Cardiac septum (tissue), 1 donor: ENCODE results near the gene CD28. TPM values are rescaled to one million over a fixed set of nuclear protein-coding genes. Genes with fewer than 3 reads are reported as not detected.

Source experiments
- DNase-seq: peaks from one replicate; pipeline ENCODE4 v3.0.0-alpha.2; 2020; ENCODE audit warnings: low spot score
- intact Hi-C: fragments of 100-400 bp; cut with DNase I; formaldehyde crosslinking; loops from one replicate; pipeline ENCODE4 v1.14.0; 2022
- total RNA-seq: library from RNA; stranded (reverse); fragmentation: NEBNext Ultra II Directional; extraction: Animal tissue kit (Norgen Biotek cat#: 25700); gene quantifications from one replicate; pipeline ENCODE4 v1.2.1, GENCODE V29; 2021
- donor health status: DM: no; HTN: no; CAD: no.

The CD28 gene
- total RNA-seq, 1 donor from 2014 or later: 1.3 TPM

DNA sequence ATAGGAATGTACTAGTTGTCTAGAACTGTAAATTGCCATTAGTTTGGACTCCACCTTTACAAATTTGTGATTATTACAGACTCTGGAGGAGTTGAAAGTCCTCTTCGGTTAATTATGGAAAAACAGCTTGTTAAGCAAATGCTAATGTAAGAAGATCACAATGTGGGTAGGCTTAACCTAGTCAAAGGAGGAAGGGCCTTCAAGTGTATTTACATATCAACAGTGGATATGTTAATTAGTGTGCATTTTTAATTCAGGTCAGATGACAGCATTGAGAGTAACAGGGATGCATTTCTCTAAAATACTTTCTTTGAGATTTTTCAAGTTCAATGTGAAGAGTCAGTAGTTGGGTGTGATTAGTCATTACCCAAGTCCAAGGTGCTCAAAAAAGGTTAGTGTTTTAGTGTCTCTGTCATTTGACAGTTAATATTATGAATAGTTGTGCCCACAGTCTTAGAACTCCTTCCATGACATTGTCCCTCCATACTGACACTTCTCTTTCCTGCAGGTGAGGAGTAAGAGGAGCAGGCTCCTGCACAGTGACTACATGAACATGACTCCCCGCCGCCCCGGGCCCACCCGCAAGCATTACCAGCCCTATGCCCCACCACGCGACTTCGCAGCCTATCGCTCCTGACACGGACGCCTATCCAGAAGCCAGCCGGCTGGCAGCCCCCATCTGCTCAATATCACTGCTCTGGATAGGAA, 28.0 kb downstream of the CD28 start:
- DNase-seq: no peak
- intact Hi-C loops: no loop called here

DNA sequence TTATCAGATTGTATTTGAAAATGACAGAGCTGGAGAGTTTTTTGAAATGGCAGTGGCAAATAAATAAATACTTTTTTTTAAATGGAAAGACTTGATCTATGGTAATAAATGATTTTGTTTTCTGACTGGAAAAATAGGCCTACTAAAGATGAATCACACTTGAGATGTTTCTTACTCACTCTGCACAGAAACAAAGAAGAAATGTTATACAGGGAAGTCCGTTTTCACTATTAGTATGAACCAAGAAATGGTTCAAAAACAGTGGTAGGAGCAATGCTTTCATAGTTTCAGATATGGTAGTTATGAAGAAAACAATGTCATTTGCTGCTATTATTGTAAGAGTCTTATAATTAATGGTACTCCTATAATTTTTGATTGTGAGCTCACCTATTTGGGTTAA, 30.9 kb downstream of the CD28 start:
- intact Hi-C loops: no loop called here
- no peak for DNase-seq

DNA sequence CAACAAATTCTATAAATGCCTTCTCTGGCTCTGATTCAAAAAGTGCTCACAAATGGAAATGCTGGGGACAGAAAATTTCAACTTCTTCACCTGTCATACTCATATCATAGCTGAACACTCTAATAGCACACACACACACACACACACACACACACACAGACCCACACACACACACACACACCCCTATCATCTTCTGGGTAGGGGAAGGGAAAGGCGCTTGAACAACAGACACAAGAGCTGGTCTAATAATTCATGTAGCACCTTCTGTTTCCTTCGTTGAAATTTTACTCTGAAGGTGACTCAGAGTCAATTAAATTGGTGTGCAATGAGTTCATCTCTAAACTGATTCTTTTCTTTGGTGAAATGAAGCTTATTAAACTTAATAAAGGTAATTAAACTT, 32.9 kb downstream of the CD28 start:
- no peak for DNase-seq
- intact Hi-C loops: no loop called here

DNA sequence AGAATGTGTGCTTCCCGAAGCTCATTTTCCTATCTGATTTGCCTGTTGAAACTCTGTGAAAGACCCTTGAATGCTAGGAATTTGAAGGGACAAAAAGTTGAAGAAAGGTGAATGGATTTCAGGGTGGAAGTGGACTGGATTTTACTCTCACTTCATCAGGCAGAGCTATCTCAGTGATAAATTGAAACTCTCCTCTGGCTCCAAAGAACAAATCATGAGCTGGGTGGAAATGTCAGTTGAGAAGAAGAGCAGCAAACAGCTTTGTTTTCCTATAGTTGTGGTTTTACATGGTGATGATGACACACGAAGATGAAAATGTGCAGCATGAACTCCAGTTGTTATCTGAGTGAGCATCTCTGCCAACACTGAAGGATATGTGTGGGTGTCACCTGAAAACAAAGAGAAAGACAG, 34.4 kb downstream of the CD28 start:
- DNase-seq: no peak
- intact Hi-C loops: no loop called here

DNA sequence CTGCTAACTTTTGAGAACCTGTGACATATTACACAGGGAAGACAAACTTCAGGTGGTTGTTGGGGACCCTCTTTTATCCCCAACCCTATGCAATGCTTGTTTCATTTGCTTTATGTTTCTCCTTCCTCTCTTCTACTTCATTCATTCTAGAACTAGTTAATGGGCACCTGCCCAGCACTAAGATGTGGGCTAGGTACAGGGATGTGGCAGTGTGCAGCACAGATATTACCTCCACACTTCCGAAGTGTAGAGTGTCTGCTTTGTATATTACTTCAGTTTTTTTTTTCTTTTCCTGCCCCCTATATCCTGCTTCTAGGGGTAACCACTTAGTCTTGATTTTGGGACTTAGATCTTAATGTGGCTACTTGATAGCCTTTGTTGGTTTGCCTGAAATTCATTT, 35.1 kb downstream of the CD28 start:
- no peak for DNase-seq
- intact Hi-C loops: no loop called here

DNA sequence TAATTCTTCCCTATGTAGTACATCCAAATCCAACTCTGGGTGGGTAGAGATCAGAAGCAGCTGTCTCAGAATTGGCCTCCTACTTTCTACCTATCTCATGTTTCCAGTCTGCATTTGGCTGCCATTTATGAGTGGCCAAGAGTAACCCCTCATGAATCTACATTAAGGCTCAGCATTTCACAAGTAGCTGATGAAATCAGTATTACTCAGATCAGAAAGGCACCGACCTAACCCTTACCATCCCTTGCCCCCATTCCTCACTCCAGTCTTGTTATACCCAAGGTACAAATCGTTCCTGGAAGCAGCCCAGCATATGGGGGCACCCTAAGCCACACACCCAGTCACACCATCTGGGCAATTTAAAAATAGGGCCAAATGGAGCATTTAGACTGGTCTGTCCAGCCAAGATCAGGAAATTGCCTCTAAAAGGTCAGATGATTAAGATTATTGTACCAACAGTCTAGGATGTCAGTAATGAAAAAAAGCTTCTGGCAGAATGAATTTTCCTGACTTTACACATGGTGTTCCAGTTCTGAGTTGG, 37.1 kb downstream of the CD28 start:
- no peak for DNase-seq
- intact Hi-C loops: no loop called here

DNA sequence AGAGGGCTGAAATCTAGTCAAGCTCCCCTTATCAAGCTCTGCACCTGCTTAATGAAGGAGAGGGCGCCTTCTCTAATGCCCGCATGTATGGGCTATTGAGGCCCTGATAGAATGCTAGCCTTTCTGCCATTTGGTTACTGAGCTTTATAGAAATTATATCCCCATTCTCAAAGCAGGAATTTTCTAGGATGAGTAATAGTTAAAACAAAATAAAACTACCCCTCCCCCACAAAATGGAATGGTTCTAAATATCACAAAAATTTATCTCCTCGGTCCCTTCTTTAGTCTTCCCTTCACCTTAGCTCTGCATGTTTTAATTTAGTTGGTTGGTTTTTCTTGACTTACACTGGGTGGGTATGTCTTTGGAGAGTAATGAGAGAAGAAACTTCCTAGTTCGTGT, 37.7 kb downstream of the CD28 start:
- no peak for DNase-seq
- intact Hi-C loops: no loop called here

DNA sequence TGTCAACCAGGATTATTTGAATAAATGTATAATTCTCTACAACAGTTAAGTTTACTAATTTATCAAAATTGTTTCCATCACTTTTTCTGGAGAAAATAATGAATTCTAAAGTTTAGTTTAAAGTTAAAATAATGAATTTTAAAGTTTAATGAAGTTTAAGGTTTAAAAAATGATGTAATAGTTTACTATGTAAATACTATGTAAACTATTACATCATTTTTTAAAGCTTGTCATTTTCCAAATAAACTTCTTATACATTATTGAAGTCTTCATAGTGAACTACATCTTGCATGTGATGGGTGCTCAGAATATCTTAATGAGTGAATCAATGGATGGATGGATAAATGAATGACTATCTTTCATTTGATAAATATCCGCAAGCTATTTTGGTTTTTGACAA, 38.8 kb downstream of the CD28 start:
- intact Hi-C loops: no loop called here
- DNase-seq: no peak

DNA sequence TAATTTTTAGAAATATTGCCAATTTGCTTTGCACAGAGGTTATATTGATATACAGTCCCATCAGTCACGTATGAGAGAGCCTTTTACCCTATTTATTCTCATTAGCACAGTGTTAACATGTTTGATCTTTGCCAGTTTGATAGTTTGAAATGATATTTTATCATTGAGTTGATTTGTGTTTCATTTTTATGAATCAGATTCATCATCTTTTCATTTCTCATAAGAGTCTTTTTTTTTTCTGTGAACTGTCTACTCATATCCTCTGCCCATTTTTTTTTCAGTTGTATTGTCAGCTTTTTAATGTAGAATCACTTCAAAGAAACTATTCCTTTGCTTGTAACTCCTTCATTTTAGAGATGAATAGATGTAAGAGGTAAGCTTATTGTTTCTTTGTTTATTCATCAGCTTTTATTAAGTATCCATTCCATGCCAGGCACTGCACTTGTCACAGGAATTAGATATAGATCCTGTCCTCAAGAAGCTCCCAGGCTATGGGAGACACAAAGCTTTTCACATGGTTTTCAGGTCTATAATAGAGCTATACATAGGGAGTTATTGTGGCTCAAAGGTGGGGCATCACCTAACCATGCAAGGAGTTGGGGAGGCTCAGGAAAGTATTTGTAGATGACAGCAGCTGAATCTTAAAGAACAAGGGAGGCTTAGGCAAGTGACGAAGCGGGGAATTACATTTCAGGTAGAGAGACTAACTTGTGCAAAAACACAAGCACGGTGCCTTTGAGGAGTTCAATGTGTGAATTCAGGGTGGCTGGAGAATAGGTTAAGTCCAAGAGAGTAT, 42.1 kb downstream of the CD28 start:
- DNase-seq: no peak
- intact Hi-C loops: no loop called here

DNA sequence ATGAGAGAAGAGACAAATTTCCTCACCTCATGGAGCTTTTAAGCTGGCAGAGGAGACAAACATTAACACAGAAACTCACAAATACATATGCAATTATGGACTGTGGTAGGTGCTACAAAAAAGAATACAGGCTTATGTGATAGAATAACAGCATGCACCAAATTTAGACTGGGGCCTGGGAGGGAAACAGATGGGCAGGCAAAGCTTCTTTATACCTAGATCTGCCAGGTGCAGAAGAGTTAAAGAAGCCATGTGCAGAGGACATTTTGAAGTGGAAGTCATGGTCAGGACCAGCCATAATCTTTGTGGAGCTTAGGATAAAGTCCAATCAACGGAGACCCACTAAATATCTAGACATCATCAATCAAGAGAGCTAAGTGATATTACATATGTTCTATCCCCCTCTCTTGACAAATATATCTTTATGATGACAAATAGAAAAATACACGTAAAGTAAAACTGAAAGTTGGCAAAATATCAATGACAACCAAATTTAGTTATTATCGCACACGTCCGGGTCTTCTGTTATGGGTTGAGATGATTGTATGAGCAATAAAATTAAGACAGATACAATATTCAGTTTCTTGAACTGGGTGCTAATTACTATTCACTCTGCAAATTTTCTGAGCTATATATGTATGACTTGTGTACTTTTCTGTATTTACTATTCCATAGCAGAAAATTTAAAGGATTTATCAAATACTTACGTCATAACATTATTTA, 44.1 kb downstream of the CD28 start:
- DNase-seq: no peak
- intact Hi-C loops: no loop called here

DNA sequence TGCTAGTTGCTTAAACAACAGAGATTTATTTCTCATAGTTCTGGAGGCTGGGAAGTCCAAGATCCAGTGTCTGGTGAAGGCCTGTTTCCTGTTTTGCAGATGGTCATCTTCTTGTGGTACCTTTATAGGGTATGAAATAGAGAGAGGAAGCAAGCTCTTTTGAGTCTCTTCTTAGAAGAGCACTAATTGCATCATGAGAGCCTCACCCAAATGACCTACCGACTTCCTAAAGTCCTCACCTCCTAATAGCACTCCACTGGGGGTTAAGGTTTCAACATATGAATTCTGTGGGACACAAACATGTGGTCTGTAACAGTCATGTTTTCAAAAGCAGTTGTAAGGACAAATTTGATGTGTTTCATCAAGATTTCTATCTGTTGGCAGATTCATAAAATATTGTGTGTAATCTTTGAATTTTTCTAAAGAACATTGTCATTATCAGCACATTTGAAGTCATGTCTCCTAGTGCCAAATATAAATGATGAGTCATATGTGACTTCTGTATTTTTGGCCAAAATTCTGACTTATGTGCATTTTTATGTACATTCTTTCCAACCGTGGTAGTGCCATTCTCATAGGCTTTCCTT, 45.3 kb downstream of the CD28 start:
- intact Hi-C loops: no loop called here
- no peak for DNase-seq

DNA sequence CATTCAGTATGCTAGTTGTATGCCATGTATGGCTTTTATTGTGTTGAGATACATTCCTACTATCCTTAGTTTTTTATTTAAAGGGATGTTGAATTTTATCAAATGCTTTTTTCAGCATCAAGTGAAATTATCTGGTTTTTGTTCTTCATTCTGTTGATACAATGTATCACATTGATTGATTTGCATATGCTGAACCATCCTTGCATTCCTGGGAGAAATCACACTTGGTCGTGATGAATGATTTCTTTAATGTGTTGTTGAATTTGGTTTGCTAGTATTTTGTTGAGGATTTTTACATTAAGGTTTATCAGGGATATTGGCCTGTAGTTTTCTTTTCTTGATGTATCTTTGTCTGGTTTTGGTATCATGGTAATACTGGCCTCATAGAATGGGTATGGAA, 49.7 kb downstream of the CD28 start:
- intact Hi-C loops: no loop called here

DNA sequence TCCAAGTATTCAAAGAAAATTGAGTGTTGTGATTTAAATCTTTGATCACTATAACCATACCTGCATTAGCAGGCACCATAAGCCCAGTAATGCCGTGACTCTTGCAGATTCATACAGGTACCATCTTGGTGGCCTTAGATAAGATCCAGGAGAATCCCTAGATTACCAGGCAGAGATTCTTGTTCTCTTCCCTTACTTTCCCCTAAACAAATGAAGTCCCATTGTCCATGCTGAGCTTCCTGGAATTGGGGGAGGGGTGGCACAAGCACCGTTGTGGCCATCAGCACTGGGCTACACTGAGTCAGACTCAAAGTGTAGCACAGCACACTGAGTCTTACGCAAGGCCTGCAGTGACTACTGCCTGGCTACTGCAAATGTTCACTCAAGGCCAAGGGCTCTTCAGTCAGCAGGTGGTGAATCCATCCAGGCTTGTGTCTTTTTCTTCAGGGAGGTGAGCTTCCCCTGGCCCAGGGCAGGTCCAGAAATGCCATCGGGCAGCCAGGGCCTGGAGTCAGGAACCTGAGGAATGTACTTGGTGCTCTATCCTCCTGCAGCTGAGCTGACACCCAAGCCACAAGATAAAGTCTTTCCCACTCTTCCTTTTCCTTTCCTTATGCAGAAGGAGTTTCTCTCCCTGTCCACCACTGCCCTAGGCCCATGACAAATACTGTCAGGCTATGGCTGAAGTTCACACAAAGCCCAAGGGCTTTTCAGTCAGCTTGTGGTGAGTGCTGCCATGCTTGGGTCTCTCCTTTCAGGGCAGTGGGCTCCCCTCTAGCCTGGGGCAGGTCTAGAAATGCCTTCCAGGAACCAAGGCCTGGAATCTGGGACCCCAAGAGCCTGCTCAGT, 52.6 kb downstream of the CD28 start:
- intact Hi-C loops: no loop called here
- no peak for DNase-seq

More for the DNA sequence above, 49.7 kb downstream of the CD28 start:
- DNase-seq: no peak

DNA sequence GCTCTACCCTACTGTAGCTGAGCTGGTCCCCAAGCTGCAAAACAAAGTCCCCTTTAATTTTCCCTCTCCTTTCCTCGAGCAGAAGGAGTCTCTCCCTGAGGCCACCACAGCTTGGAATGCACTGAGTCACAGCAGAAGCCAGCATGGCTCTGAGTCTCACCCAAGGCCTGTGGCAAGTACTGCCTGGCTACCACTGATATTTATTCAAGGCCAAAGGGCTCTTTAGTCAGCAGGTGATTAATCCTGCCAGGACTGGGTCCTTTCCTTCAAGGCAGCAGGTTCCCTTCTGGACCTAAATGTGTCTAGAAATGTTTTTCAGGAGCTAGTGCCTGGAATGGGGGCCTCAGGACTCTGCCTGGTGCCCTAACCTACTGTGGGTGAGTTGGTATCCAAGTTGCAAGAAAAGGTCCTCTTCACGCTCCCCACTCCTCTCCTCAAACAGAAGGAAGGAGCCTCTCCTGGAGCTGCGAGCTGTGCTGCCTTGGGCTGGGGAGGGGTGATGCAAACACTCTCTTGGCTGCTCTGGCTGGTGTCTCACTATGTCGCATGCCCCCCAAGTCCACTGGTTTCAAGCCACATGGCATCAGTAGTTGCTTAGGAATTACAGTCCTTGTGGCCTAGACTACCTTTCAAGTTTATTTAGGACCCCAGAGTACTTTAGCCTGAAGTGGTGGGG, 53.4 kb downstream of the CD28 start:
- intact Hi-C loops: no loop called here
- DNase-seq: no peak

DNA sequence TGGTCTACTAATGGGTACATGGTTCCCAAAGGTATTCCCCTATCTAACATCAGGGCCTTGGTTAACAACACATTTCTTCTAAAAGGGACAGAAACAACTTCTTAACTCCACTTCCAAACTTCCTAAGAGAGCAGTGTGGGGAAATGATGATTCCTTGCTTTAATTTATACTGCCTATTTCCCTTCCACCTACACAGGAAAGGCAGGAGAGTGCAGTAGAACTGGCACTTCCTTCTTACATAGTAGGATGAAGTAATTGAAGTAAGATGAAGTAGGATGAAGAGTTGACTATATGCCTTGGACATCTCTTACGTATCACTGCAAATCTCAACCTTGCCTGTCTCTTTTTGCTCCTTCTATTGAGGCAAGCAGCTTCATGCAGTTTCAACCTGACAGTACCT, 54.7 kb downstream of the CD28 start:
- intact Hi-C loops: no loop called here
- DNase-seq: no peak

DNA sequence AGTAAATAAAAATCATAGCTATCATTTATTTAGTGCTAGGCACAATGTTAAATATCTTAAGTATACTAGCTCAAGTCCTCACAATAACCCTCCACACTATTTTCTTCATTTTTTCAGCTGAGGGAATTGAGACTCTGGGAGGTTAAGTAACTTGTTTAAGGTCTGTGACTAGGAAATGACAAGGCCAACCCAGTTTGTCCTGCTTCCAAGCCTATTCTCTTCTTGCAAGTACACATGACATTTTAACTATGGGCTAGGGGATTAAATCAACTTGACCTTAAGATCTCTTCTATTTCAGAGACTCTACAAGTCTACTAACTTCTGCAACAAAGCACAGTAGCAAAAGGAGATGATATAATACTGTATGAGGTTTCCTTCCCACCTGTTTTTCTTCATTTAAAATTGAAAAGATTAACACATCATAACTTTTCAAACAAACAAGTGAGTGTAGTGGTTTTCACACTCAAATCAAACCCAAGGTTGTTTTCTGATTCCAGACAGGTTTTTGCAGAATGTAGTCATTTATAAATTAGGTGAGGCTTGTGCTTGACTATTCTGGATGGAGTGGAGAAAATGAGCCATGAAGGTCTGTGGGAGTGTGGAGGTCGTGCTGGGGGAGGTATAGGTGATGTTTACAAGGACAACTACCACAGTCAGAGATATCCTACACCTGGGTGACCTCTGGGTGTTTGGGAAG, 57.0 kb downstream of the CD28 start:
- intact Hi-C loops: no loop called here
- DNase-seq: no peak

DNA sequence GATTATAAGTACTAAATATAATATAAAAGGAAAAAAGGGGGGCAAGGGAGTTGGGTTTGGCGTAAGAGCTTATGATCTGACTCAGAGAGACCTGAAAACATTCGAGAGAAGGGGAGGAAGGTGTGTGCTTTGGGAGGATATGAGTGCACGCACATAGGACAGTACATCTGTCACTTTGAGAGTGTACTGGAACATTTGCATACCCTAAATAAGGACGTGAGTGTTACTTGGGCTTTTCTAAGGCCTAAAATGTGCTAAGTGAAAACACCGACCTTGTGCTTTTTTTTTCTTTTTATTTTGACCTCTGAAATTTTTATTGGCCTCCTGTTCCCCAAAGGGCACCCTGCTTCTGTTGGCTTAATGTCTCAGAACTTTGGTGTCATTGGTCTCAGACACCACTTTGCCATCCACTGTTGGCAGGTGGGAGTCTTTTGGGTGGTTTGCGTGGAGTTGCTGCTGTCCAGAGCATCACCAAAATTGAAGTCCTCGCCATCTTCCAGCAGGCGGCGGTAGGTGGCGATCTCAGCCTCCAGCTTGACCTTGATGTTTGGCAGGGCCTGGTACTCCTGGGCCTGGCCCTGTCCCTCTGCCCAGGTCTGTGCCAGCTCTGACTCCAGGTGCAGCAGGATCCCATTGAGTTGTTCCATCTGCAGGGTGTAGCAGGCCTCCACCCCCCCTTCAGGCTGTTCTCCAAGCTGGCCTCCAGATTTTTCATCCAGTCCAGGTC, 57.7 kb downstream of the CD28 start:
- DNase-seq: no peak
- intact Hi-C loops: no loop called here
